ENCODE data around the gene CAMK2A. TPM values are rescaled to one million over a fixed set of nuclear protein-coding genes. Genes with fewer than 3 reads are reported as not detected.

The CAMK2A gene
- total RNA-seq, 2 donors from 2014 or later, result 4.9 to 18.2 TPM

- no peaks in the 10 kb centered on the region for H3K9me3 ChIP-seq
- no peaks in the 10 kb centered on the region for H3K27me3 ChIP-seq
- H3K27ac ChIP-seq, result no peak overlapping the region
- H3K4me3 ChIP-seq, result no peak overlapping the region
- no peak for TF ChIP-seq CTCF (IDR thresholded peaks at IDR 0.05)
- no peaks in the 10 kb centered on the region for H3K4me1 ChIP-seq
- DNase-seq (ENCODE audit: low spot score), result no peak
- no peaks in the 10 kb centered on the region for H3K36me3 ChIP-seq
Measured at GRCh38 chr5:150281987-150282386, 7.6 kb downstream of the CAMK2A start.

DNA sequence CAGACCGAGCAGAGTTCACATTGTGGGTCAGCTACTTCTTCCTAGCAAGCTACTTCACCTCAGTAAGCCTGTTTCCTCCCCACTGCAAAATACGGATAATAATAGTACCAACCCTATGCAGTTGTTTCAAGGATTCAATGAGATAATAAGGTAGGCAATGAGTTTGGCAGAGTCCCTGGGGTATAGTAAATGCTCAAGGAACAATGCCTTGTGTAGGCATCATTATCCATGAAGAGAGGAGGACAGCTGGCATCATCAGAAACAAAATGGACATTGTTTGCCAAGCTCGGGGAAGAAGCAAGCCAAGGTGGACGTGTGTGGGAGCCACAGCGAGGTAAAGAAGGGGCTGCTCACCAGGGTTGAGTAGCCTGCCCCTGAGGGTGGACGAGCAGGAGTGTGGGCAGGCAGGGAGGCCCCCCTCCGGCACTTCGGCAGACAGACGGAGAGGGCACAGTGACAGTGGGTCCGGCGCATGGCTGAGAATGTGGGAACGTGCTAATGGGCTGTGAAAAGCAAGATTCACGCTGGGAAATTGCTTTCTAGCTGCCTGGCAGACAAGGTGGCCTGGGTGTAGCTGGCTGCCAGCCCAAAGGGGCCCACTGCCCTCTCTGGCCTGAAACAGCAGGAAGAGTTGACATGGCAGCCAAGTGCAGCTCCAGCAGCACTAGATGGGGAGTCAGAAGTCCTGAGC is 10.1 kb downstream of the CAMK2A start:
- TF ChIP-seq CTCF (IDR thresholded peaks at IDR 0.05), result no peak
- Histone ChIP-seq H3K27ac (no peak overlapping the region), H3K36me3 (no peaks in the 10 kb centered on the region), H3K9me3 (no peaks in the 10 kb centered on the region), H3K4me1 (no peaks in the 10 kb centered on the region), H3K4me3 (no peak overlapping the region), H3K27me3 (no peaks in the 10 kb centered on the region)
- DNase-seq (ENCODE audit: low spot score), result no peak

GRCh38 chr5:150278916-150279315 is 10.7 kb downstream of the CAMK2A start:
- Histone ChIP-seq H3K27ac (no peak overlapping the region), H3K27me3 (no peaks in the 10 kb centered on the region), H3K36me3 (no peaks in the 10 kb centered on the region), H3K4me1 (no peaks in the 10 kb centered on the region), H3K9me3 (no peaks in the 10 kb centered on the region), H3K4me3 (no peak overlapping the region)
- TF ChIP-seq CTCF (IDR thresholded peaks at IDR 0.05), result no peak
- DNase-seq (ENCODE audit: low spot score), result no peak

DNA sequence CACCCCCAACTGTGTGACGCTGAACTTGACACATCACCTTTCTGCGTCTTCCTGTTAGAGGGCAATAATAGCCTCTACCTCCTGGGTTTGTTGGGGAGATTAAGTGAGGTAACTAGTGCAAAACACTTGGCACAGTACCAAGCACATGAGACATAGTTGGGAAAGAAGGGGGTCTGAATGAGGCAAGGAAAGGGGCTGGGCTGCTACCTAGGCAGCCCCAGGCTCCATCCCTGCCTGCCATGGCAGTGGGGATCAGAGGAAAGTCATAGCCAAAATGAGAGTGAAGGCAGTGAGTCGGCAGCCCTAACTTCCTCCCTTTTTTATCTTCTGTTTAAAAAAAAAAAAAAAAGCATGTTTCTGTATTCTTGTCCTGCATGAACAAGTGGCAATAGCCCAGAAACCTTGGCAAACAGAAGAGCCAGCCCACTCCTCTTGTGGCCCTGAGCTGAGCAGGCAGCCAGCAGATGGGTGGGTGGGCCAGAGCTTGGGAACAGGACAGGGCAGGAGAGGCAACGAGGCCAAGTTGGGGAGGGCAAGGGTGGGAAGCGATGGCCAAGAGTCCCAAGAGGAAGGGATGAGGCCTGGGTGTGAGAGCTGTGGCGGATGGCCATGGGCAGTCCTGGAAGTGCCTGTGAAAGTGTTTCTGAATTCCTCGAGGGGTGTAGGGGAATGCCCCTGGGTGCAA is 11.4 kb downstream of the CAMK2A start:
- TF ChIP-seq CTCF (IDR thresholded peaks at IDR 0.05), result no peak
- Histone ChIP-seq H3K36me3 (no peaks in the 10 kb centered on the region), H3K4me1 (no peaks in the 10 kb centered on the region), H3K27ac (no peak overlapping the region), H3K4me3 (no peak overlapping the region), H3K27me3 (no peaks in the 10 kb centered on the region), H3K9me3 (no peaks in the 10 kb centered on the region)
- DNase-seq (ENCODE audit: low spot score), result no peak

GRCh38 chr5:150277043-150277442 is 12.5 kb downstream of the CAMK2A start:
- no peak for DNase-seq (ENCODE audit: low spot score)
- no peak overlapping the region for H3K4me3 ChIP-seq
- H3K9me3 ChIP-seq, result no peaks in the 10 kb centered on the region
- no peak for TF ChIP-seq CTCF (IDR thresholded peaks at IDR 0.05)
- H3K4me1 ChIP-seq, result no peaks in the 10 kb centered on the region
- no peaks in the 10 kb centered on the region for H3K27me3 ChIP-seq
- no peak overlapping the region for H3K27ac ChIP-seq
- H3K36me3 ChIP-seq, result no peaks in the 10 kb centered on the region
